NCI-H510A (cell line): ENCODE results near the gene SDCCAG8.

Source experiments
- DNase-seq: peaks from one replicate; lab custom pipeline; 2025; lab: John Stamatoyannopoulos, UW

SDCCAG8 gene

DNA sequence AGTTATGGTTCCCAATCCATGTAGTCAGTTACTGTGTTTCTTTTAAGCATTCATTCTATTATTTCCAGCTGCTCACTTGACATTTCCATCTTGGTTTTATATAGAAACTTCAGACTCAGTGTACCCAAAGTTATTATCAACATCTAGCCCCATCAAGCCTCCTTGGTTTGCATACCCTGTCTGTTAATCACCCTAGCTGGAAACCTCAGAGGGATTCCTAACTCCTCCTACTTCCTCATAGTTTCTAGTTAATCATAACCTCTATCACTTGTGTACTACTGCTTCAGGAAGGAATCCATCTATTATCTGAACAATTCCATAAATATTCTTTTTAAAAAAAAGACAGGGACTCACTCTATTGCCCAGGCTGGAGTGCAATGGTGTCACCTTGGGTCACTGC, 293.3 kb downstream of the SDCCAG8 start:
- DNase-seq, result no peak
